ENCODE data around the gene CSNK1G3.
"Not testable (repeated sequence)": the region's sequence is repeated elsewhere in the genome, so short reads cannot be mapped to it uniquely, and the experiment has no call there.

Gene CSNK1G3

DNA sequence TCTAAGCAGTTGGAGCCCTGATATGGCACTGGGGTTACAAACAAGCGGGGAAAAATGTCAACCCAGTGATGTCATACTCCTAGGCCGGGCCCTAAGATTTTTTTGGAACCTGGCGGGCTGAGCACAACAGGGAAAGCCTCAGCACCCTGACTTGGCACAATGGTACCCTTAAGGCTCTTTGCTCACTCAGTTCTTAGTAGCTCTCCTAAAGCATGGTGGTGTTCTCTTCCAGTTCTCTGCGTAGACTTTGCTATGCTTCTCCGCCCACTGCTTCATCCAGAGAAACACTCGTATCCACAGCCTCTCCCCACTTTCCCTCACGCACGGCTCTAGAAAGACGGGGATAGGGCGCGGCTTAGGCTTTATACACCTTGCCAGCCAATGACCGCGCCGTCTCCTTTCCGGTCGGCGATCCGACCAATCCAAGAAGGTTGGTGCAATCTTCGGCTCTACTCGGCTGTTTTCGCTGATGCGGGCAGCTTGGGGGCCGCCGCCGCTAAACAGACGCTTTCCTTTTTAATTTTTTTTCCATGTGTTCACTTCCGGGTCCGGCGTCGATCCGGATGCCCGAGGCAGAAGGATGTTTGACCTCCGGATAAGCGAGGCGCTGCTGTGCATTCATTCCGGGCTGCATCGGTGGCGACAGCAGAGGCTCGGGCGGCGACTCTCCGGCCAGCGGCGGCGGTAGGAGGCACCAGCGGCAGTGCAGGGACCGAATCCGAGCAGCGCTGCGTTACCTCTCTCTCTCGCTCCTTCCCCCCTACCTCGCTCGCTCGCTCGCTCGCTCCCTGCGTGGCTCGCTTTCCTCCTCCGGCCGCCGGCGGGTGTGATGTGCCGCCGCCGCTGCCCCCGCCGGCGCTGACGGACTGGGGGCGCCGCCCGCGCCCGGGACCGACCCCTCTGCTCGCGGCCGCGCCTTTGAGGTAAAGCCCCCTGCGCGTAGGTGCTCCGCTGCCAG, at the start of gene CSNK1G3:
TSS of gene CSNK1G3 (plus strand) at position 530 of the 958 bp plus-strand sequence. CDS start 33,487 bp downstream, outside the sequence.
- DNase-seq: peak; percentile 88

DNA sequence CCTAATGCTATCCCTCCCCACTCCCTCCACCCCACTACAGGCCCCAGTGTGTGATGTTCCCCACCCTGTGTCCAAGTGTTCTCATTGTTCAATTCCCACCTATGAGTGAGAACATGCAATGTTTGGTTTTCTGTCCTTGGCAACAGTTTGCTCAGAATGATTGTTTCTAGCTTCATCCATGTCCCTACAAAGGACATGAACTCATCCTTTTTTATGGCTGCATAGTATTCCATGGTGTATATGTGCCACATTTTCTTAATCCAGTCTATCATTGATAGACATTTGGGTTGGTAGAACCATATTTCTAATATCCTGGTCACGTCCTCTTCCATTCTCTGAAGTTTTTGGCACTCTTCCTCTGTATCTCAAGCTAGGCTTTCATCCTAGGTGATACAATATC, 45.1 kb upstream of the CSNK1G3 start:
- not testable (repeated sequence) for DNase-seq

GRCh38 chr5:123471385-123471784, 40.6 kb upstream of the CSNK1G3 start:
- no peak for DNase-seq

DNA sequence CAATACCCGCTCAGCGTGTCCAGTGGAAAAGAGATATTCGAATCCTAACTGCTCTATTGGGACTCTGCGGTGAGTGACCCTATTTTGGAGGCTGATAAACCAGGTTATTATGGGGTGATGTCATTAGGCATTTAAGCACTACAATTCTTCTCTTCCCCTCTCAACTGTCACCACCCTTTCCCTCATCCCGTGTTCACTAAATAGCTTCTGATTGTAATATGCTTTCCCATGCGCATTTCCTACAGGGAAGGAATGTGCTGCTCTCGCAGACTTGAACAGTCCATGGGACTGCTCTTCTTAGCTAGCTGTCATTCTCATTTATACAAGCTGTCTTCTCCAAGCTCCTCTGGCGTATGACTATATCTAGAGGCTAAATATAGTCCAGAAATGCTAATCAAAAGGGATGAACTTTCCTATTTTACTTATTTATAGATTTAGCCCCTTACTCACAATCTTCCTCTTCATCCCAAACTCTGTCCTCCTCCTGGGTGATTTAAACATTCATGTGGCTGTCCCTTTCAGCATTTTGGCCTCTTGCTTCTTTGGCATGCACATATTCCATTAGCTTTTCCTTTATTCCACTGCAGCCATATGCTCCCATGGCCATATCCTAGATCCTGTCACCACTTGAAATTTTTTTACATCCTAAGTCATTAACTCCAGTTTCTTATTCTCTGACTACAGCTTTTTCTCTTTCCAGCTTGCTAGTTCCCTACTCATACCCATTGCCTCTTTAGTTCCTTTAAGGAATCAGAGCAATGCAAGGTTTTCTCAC, 39.6 kb upstream of the CSNK1G3 start:
- DNase-seq: no peak

DNA sequence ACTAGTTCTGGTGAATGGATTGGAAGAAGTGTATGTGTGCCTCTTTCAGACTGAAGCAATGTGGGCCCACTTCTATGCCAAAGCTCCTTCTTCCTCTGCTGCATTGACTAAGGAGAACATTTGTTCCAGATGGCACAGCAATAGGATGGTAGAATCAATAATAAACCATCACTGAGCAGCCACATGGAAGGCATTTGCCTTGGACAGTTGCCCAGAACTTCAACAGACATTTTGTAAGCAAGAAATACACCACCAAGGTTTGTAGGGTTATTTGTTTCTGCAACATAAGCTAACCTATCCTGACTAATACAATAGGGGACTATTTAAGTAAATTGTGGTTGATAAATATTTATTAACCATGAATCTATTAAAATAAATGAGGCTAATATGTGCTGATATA, 37.7 kb upstream of the CSNK1G3 start:
- DNase-seq: no peak

DNA sequence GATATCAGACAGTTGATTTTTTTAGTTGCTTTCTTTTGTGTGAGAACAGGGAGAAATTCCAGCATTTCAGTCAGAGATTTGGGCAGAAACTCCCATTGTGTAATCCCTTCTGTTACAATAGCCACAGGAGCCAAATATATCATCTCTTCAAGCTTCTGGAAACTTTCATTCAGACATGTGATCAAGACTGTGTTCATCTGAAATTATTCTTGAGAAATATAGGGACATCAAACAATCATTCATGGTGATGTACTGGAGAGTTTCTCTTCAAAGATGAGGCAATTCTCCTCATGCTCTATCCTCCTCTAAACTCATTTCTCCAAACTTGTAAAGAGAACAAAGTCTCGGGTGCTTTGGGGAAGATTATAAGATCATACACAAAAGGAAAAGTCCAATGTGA, 35.2 kb upstream of the CSNK1G3 start:
- no peak for DNase-seq

- DNase-seq: no peak
These were observed 33.4 kb upstream of the CSNK1G3 start for GRCh38 chr5:123478546-123478945.

DNA sequence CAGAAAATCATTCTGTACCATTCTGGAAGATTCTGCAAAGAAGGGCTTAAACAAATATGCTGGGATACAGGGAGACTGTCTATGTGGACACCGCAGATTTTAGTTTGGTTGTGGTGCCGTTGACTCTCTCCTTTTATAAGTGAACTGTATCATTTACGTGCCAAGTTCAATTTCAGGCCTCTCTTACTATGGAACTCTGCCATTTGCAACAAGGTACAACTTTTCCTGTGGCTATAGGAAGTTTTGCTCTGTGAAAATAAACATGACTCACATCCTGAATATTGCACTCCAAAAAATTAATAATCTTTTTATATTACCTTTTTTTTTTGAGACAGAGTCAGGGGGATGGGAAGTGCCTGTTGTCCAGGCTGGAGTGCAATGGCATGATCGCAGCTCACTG, 29.7 kb upstream of the CSNK1G3 start:
- DNase-seq: no peak

- DNase-seq: no peak
These were observed 28.4 kb upstream of the CSNK1G3 start for GRCh38 chr5:123483446-123484077.

DNA sequence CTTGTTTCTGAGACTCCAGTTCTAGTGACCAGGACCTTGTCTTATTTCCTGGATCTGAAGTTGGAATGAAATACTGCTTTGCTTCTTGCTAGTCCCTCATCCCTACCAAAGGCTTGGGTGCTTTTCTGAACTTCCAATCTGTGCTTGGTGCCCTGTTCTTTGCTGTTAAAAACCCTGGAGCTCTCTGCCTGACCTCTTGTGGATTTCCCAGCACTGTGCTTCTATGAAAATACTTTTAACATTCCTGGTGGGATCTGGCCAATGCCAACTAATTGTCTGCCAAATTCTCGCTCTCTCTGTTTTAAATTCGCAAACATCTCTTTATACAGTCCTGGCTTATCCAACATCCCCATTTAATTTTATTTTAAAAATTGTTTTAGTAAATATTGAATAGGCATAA, 26.7 kb upstream of the CSNK1G3 start:
- no peak for DNase-seq

GRCh38 chr5:123486951-123487655, 24.9 kb upstream of the CSNK1G3 start:
- no peak for DNase-seq

- DNase-seq: no peak
These were observed 21.0 kb upstream of the CSNK1G3 start for GRCh38 chr5:123490974-123491373.

- DNase-seq: not testable (repeated sequence)
These were observed 16.8 kb upstream of the CSNK1G3 start for GRCh38 chr5:123495211-123495610.

GRCh38 chr5:123496892-123497291, 15.1 kb upstream of the CSNK1G3 start:
- no peak for DNase-seq

GRCh38 chr5:123500471-123500870, 11.5 kb upstream of the CSNK1G3 start:
- DNase-seq: no peak

DNA sequence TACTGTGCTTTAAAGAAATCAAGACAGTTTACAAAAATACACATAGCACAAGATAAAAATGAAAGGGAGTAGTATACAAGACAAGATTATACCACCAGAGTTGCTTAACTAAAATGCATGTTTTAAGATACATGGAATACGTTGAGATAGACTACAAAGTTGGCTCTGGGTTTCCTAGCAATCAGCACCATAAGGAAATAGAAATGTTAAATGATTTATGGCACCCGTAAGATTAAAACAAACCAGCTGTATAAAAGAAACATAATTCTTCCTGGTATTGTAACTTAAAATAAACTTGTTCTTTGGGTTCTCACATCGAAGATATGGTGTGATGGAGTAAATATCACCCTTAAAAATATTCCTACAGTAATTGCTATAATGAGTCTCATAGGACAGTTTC, 9.9 kb upstream of the CSNK1G3 start:
- no peak for DNase-seq

GRCh38 chr5:123503299-123503698, 8.7 kb upstream of the CSNK1G3 start:
- DNase-seq: no peak

DNA sequence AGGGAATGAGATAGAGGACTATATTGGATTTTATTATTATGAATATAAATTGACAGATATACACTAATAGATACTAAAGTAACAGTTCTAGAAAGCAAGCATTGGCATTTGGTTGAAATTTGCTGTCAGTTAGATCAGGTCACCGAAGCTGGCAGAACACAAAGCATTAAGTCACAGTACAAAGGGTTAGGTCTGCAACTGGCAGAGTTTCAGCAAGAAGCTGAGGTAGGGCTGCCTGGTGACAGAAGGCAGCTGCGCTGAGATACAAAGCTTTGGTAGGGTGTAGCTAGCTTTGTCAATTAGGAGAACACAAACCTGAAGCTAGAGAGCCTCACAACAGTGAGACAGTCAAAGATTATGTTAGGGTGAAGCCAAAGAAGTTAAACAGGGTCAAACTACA, 6.3 kb upstream of the CSNK1G3 start:
- DNase-seq: no peak

DNA sequence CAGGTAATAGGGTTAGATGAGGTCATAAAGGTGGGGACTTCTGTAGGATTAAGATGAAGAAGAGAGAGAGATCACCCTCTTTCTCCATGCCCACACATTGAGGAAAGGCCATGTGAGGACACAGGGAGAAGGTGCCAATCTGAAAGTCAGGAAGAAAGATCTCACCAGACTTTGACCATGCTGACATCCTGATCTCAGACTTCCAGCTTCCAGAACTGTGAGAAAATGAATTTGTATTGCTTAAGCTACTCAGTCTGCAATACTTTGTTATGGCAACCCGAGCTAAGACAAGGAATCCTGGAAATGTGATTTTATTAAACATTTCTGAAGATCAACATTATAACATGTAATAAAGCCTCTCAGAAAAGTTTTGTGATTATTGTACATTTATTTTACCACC, 3.5 kb upstream of the CSNK1G3 start:
- no peak for DNase-seq

DNA sequence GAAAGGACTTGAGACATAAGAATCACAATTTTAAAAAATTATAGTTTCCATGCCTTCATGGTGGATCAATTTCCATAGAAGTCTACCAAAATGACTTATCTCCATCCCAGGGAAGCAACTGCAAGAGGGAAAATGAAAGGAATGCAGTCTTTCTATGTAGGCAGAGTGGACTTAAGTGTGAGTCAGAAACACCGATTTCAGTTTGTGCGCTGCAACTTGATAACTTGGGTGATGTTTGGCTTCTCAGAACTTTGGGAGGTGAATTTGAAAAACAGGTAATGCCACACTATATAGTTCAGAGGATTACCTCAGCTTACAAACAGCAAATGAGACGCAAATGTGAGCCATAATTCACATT, 708 bp upstream of the CSNK1G3 start:
- DNase-seq: no peak

GRCh38 chr5:123512611-123513461, 859 bp downstream of the CSNK1G3 start:
- no peak for DNase-seq

Measured in NCI-H1048 (cell line).